HEK293 (cell line): ENCODE data around the gene PAF1.

Experiments used
- CTCF ChIA-PET: fragments of 350-600 bp; formaldehyde crosslinking; extraction: SDS; loops from one replicate; lab custom pipeline; 2021; ENCODE audit warnings: antibody characterized with exemption; lab: Yijun Ruan, JAX
- POLR2A ChIA-PET: fragments of 300-600 bp; formaldehyde crosslinking; extraction: SDS; loops from one replicate; lab custom pipeline; 2020; ENCODE audit warnings: antibody characterized with exemption, inconsistent platforms; lab: Yijun Ruan, JAX
- H3K27ac ChIP-seq: fragments of 200-500 bp; sonication (Bioruptor generic); 2 replicates; pipeline ENCODE4 v1.5.1; 2014; ENCODE audit warnings: low read depth, low read length, control low read depth, inconsistent platforms; ENCODE audit errors: extremely low read depth
- H3K36me3 ChIP-seq, 2 experiments: fragments of 200-500 bp in 1 of 2; sonication (Bioruptor generic) in 1 of 2; 1 replicate in 1 of 2; 2 replicates in 1 of 2; pipeline ENCODE4 v1.5.1; 2014 to 2017; ENCODE audit warnings: inconsistent platforms in 2 of 2, low read length in 2 of 2; ENCODE audit not compliant: control insufficient read depth in 2 of 2, insufficient read depth in 1 of 2
- H3K4me1 ChIP-seq: fragments of 200-500 bp; sonication (Bioruptor generic); 2 replicates; pipeline ENCODE4 v1.5.1; 2014; ENCODE audit warnings: mild to moderate bottlenecking, low read length, inconsistent platforms; ENCODE audit not compliant: control insufficient read depth, insufficient read depth
- H3K4me3 ChIP-seq: 2 replicates; pipeline ENCODE4 v1.5.1; 2011; ENCODE audit warnings: low read depth, mild to moderate bottlenecking, control low read depth, low read length, moderate library complexity
- H3K9me3 ChIP-seq: fragments of 200-500 bp; sonication (Bioruptor generic); 2 replicates; pipeline ENCODE4 v1.5.1; 2014; ENCODE audit warnings: low read depth, low read length, inconsistent platforms; ENCODE audit not compliant: control insufficient read depth, insufficient read depth
- GLIS1 ChIP-seq: fragments of 450-650 bp; formaldehyde crosslinking; IDR thresholded peaks from 2 replicates; pipeline ENCODE4 v1.5.1; 2016; ENCODE audit warnings: missing biosample characterization, missing genetic modification characterization
- OSR2 ChIP-seq: fragments of 450-650 bp; formaldehyde crosslinking; IDR thresholded peaks from 2 replicates; pipeline ENCODE4 v1.5.1; 2016; ENCODE audit warnings: missing biosample characterization, missing genetic modification characterization
- PRDM10 ChIP-seq: fragments of 450-650 bp; formaldehyde crosslinking; IDR thresholded peaks from 2 replicates; pipeline ENCODE4 v1.5.1; 2016; ENCODE audit warnings: missing biosample characterization, missing genetic modification characterization
- ZBTB8A ChIP-seq: fragments of 450-650 bp; formaldehyde crosslinking; IDR thresholded peaks from 2 replicates; pipeline ENCODE4 v1.5.1; 2016; ENCODE audit warnings: missing biosample characterization, missing genetic modification characterization
- ZEB2 ChIP-seq: fragments of 450-650 bp; formaldehyde crosslinking; IDR thresholded peaks from 2 replicates; pipeline ENCODE4 v1.5.1; 2016; ENCODE audit warnings: missing biosample characterization, missing genetic modification characterization
- ZFP3 ChIP-seq: fragments of 450-650 bp; formaldehyde crosslinking; IDR thresholded peaks from 2 replicates; pipeline ENCODE4 v1.5.1; 2016; ENCODE audit warnings: low read depth, missing biosample characterization, missing genetic modification characterization
- ZFP69B ChIP-seq: fragments of 450-650 bp; formaldehyde crosslinking; IDR thresholded peaks from 2 replicates; pipeline ENCODE4 v1.5.1; 2016; ENCODE audit warnings: missing biosample characterization, missing genetic modification characterization
- ZNF133 ChIP-seq: fragments of 450-650 bp; formaldehyde crosslinking; IDR thresholded peaks from 2 replicates; pipeline ENCODE4 v1.5.1; 2016; ENCODE audit warnings: missing biosample characterization, missing genetic modification characterization
- ZNF140 ChIP-seq: fragments of 450-650 bp; formaldehyde crosslinking; IDR thresholded peaks from 2 replicates; pipeline ENCODE4 v1.5.1; 2016; ENCODE audit warnings: missing biosample characterization, missing genetic modification characterization
- ZNF202 ChIP-seq: fragments of 450-650 bp; formaldehyde crosslinking; IDR thresholded peaks from 2 replicates; pipeline ENCODE4 v1.5.1; 2016; ENCODE audit warnings: missing biosample characterization, missing genetic modification characterization, borderline replicate concordance
- ZNF280D ChIP-seq: fragments of 450-650 bp; formaldehyde crosslinking; IDR thresholded peaks from 2 replicates; pipeline ENCODE4 v1.5.1; 2016; ENCODE audit warnings: missing biosample characterization, missing genetic modification characterization
- ZNF335 ChIP-seq: fragments of 450-650 bp; formaldehyde crosslinking; conservative IDR thresholded peaks from 2 replicates; pipeline ENCODE4 v1.5.1; 2016; ENCODE audit warnings: missing biosample characterization, missing genetic modification characterization
- ZNF624 ChIP-seq: fragments of 450-650 bp; formaldehyde crosslinking; IDR thresholded peaks from 2 replicates; pipeline ENCODE4 v1.5.1; 2017; ENCODE audit warnings: missing biosample characterization, missing genetic modification characterization
- ZNF701 ChIP-seq: fragments of 450-650 bp; formaldehyde crosslinking; IDR thresholded peaks from 2 replicates; pipeline ENCODE4 v1.5.1; 2016; ENCODE audit warnings: missing biosample characterization, missing genetic modification characterization
- ZNF707 ChIP-seq: fragments of 450-650 bp; formaldehyde crosslinking; IDR thresholded peaks from 2 replicates; pipeline ENCODE4 v1.5.1; 2016; ENCODE audit warnings: missing biosample characterization, missing genetic modification characterization
- ZNF785 ChIP-seq: fragments of 450-650 bp; formaldehyde crosslinking; IDR thresholded peaks from 2 replicates; pipeline ENCODE4 v1.5.1; 2016; ENCODE audit warnings: missing biosample characterization, missing genetic modification characterization
- ZNF791 ChIP-seq: fragments of 450-650 bp; formaldehyde crosslinking; IDR thresholded peaks from 2 replicates; pipeline ENCODE4 v1.5.1; 2016; ENCODE audit warnings: missing biosample characterization, missing genetic modification characterization
- ZSCAN4 ChIP-seq: fragments of 450-650 bp; formaldehyde crosslinking; IDR thresholded peaks from 2 replicates; pipeline ENCODE4 v1.5.1; 2017; ENCODE audit warnings: missing biosample characterization, missing genetic modification characterization
- ZSCAN5A ChIP-seq: fragments of 450-650 bp; formaldehyde crosslinking; IDR thresholded peaks from 2 replicates; pipeline ENCODE4 v1.5.1; 2016; ENCODE audit warnings: missing biosample characterization, missing genetic modification characterization

PAF1 gene

GRCh38 chr19:39435499-39436349 lies 44.8 kb upstream of the PAF1 start, which contains the start of gene RPS16 (continued):
- TF ChIP-seq ZSCAN4 (tag by site-specific recombination) (no peak), ZSCAN5A (tag by site-specific recombination) (peak; percentile 61; the same call in 1 of the 2 replicates), ZNF707 (tag by site-specific recombination) (no peak), ZNF202 (no peak), ZNF791 (no peak), ZFP3 (tag by site-specific recombination) (no peak), ZNF701 (tag by site-specific recombination) (no peak)

- CTCF ChIA-PET, result interaction anchor here (0.6 to 2.0 kb wide), 14 partner anchors 20 to 504 kb away, joined by 3 to 19 read pairs (median 4); partner anchors contain the start of genes EID2, EID2B, MRPS12 and SARS2
- Histone ChIP-seq H3K4me3 (peak overlapping the region; percentile 79), H3K9me3 (no peaks in the 10 kb centered on the region)
- peak; percentile 71 for TF ChIP-seq PRDM10 (tag by site-specific recombination)
- no peak for TF ChIP-seq ZNF785 (tag by site-specific recombination)
- TF ChIP-seq ZBTB8A (tag by site-specific recombination), result no peak
- TF ChIP-seq, all 188 proteins: peak for 1
- POLR2A ChIA-PET, result interaction anchor here (0.7 to 3.4 kb wide), 29 partner anchors 11 to 816 kb away, joined by 3 to 255 read pairs (median 14); partner anchors contain the start of genes DLL3, DYRK1B, EID2 and EID2B
- peaks cover 32 to 43% of the 10 kb centered on the region in 2 experiments for H3K36me3 ChIP-seq
- peak overlapping the region; percentile 100 for H3K27ac ChIP-seq
- peaks cover 30% of the 10 kb centered on the region for H3K4me1 ChIP-seq
Measured at GRCh38 chr19:39434123-39435076, 43.5 kb upstream of the PAF1 start.

GRCh38 chr19:39433480-39434079 lies 42.7 kb upstream of the PAF1 start:
- ChIA-PET POLR2A (interaction anchor here (0.7 to 3.4 kb wide), 8 partner anchors 7 to 47 kb away, joined by 3 to 20 read pairs (median 8); partner anchors contain the start of genes MED29, PAF1, PLEKHG2 and SUPT5H), CTCF (interaction anchor here (0.6 to 1.8 kb wide), 7 partner anchors 19 to 287 kb away, joined by 3 to 10 read pairs (median 4); partner anchors contain the start of gene EID2B)
- H3K4me3 ChIP-seq, result no peak overlapping the region
- no peaks in the 10 kb centered on the region for H3K9me3 ChIP-seq
- H3K36me3 ChIP-seq, result peaks cover 32 to 43% of the 10 kb centered on the region in 2 experiments
- H3K27ac ChIP-seq, result peak overlapping the region; percentile 100
- peaks cover 30% of the 10 kb centered on the region for H3K4me1 ChIP-seq
- TF ChIP-seq ZNF280D (tag by site-specific recombination), result no peak
- no peak for TF ChIP-seq OSR2
- no peak for TF ChIP-seq GLIS1
- TF ChIP-seq ZFP69B, result no peak
- no peak for TF ChIP-seq ZNF335
- TF ChIP-seq ZNF133 (tag by site-specific recombination), result no peak
- TF ChIP-seq ZEB2 (tag by site-specific recombination), result no peak
- TF ChIP-seq ZNF624 (tag by site-specific recombination), result no peak
- TF ChIP-seq ZNF791, result no peak
- TF ChIP-seq ZNF140, result no peak
